ENCODE data around the gene TCFL5.

DNA sequence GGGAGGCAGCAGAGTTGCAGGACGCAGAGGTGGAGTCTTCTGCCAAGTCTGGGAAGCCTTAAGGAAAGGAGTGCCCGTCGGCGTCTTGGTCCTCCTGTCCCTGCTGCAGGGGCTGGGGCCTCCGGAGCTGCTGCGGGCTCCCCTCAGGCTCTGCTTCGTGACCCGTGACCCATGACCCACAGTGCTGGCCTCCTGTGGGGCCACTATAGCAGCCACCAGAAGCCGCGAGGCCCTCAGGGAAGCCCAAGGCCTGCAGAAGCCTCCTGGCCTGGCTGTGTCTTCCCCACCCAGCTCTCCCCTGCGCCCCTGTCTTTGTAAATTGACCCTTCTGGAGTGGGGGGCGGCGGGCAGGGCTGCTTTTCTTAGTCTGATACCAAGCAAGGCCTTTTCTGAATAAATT is 48.0 kb downstream of the TCFL5 start:
- TF ChIP-seq, protein P1, sequence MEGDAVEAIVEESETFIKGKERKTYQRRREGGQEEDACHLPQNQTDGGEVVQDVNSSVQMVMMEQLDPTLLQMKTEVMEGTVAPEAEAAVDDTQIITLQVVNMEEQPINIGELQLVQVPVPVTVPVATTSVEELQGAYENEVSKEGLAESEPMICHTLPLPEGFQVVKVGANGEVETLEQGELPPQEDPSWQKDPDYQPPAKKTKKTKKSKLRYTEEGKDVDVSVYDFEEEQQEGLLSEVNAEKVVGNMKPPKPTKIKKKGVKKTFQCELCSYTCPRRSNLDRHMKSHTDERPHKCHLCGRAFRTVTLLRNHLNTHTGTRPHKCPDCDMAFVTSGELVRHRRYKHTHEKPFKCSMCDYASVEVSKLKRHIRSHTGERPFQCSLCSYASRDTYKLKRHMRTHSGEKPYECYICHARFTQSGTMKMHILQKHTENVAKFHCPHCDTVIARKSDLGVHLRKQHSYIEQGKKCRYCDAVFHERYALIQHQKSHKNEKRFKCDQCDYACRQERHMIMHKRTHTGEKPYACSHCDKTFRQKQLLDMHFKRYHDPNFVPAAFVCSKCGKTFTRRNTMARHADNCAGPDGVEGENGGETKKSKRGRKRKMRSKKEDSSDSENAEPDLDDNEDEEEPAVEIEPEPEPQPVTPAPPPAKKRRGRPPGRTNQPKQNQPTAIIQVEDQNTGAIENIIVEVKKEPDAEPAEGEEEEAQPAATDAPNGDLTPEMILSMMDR (IDR thresholded peaks at IDR 0.05) = no peak
- TF ChIP-seq POLR2A (IDR thresholded peaks at IDR 0.05) = no peak
